Upper lobe of left lung (tissue), 6 donors: ENCODE data around the gene SORCS3. TPM values are rescaled to one million over a fixed set of nuclear protein-coding genes. Genes with fewer than 3 reads are reported as not detected.

Source experiments
- ATAC-seq, 2 donors: fragments of 200-7000 bp; cut with Tn5 transposase; one replicate each; pipeline ENCODE4 v1.9.1; 2022; ENCODE audit warnings: mild to moderate bottlenecking in 2 of 2, moderate library complexity in 2 of 2; ENCODE audit not compliant: low FRiP score in 2 of 2
- DNase-seq, 2 donors: peaks; one replicate each; pipeline ENCODE4 v3.0.0-alpha.2; 2019 to 2020
- H3K27ac ChIP-seq, 4 donors: fragments of 200-600 bp; sonication (generic); one replicate each; pipeline ENCODE4 v1.5.1; 2016 to 2019
- H3K27me3 ChIP-seq, 4 donors: fragments of 200-600 bp; sonication (generic); one replicate each; pipeline ENCODE4 v1.5.1; 2017 to 2019
- H3K36me3 ChIP-seq, 4 donors: fragments of 200-600 bp; sonication (generic); one replicate each; pipeline ENCODE4 v1.5.1; 2016 to 2019
- H3K4me1 ChIP-seq, 4 donors: fragments of 200-600 bp; sonication (generic); one replicate each; pipeline ENCODE4 v1.5.1; 2018 to 2019
- H3K4me3 ChIP-seq, 4 donors: fragments of 200-600 bp; sonication (generic); one replicate each; pipeline ENCODE4 v1.5.1; 2017 to 2019; ENCODE audit warnings: mild to moderate bottlenecking in 2 of 4, moderate library complexity in 1 of 4
- H3K9me3 ChIP-seq, 4 donors: fragments of 200-600 bp; sonication (generic); one replicate each; pipeline ENCODE4 v1.5.1; 2018 to 2019
- EP300 ChIP-seq, 4 donors: sonication (generic); formaldehyde crosslinking; IDR thresholded peaks; one replicate each; pipeline ENCODE4 v1.5.1; 2017; ENCODE audit warnings: antibody characterized with exemption in 4 of 4, control low read depth in 2 of 4
- POLR2A ChIP-seq, 4 donors: fragments of 450-650 bp; IDR thresholded peaks; one replicate each; pipeline ENCODE4 v1.5.1; 2016 to 2017; ENCODE audit warnings: antibody characterized with exemption in 4 of 4, mild to moderate bottlenecking in 2 of 4
- POLR2AphosphoS5 ChIP-seq, 2 donors: sonication (generic); formaldehyde crosslinking; IDR thresholded peaks; one replicate each; pipeline ENCODE4 v1.5.1; 2017; ENCODE audit warnings: antibody characterized with exemption in 2 of 2
- WGBS, 2 donors: methylation state at CpG; one replicate each; pipeline ENCODE4 v1.1.5; 2017 to 2018; 5-methylcytosine and 5-hydroxymethylcytosine counted together
- total RNA-seq, 6 donors: library from RNA; depleted of rRNA in 4 of 6; stranded (reverse); fragments of >200 nt in 4 of 6; gene quantifications; one replicate each; pipeline versions ENCODE4 v1.1.0 to v1.2.1, GENCODE V29; 2016 to 2021
- TF ChIP-seq, protein P1 (sequence below), 6 experiments: fragments of 450-650 bp in 4 of 6; fragments of 200-600 bp in 2 of 6; sonication (generic) in 2 of 6; IDR thresholded peaks; one replicate each; pipeline ENCODE4 v1.5.1; 2016 to 2019; ENCODE audit warnings: antibody characterized with exemption in 6 of 6
- donor health status: DM: no; HTN: no; CAD: no; lungs with moderate emphysema.
- donor health status: DM: no; HTN: yes; CAD: no; lungs with severe emphysema.

SORCS3 gene
- total RNA-seq, 6 donors from 2014 or later = not detected

DNA sequence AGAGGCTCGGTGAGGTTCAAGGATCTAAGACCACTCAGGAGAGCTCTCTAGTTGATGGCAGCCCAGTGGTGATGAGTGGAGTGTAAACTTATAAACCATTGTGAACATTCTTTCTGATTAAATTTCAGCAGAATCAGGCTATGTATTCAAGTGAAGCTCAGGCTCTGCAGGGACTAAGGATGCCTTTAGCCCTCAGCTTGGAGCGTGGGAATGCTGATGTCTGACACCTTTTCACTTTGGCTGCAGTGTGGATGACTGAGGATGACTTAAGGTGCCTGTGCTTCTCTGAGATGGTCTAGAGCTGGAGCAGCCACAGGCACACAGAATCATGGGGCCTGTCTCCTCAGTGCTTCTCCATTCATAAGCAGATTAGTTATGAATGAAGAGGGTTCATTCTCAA is 150.4 kb downstream of the SORCS3 start:
- WGBS, 2 donors = 49 to 75% methylated on average over 2 of the region's 2 CpGs
- Histone ChIP-seq H3K9me3 (no peaks in the 10 kb centered on the region), H3K27ac (no peak overlapping the region), H3K4me3 (no peak overlapping the region), H3K4me1 (no peaks in the 10 kb centered on the region), H3K36me3 (no peaks in the 10 kb centered on the region), H3K27me3 (no peaks in the 10 kb centered on the region)
- DNase-seq = no peak
- TF ChIP-seq POLR2AphosphoS5 (IDR thresholded peaks at IDR 0.05) (no peak), EP300 (IDR thresholded peaks at IDR 0.05) (no peak), POLR2A (IDR thresholded peaks at IDR 0.05) (no peak)
- TF ChIP-seq, protein P1, sequence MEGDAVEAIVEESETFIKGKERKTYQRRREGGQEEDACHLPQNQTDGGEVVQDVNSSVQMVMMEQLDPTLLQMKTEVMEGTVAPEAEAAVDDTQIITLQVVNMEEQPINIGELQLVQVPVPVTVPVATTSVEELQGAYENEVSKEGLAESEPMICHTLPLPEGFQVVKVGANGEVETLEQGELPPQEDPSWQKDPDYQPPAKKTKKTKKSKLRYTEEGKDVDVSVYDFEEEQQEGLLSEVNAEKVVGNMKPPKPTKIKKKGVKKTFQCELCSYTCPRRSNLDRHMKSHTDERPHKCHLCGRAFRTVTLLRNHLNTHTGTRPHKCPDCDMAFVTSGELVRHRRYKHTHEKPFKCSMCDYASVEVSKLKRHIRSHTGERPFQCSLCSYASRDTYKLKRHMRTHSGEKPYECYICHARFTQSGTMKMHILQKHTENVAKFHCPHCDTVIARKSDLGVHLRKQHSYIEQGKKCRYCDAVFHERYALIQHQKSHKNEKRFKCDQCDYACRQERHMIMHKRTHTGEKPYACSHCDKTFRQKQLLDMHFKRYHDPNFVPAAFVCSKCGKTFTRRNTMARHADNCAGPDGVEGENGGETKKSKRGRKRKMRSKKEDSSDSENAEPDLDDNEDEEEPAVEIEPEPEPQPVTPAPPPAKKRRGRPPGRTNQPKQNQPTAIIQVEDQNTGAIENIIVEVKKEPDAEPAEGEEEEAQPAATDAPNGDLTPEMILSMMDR (IDR thresholded peaks at IDR 0.05) = no peak
- no peak for ATAC-seq

DNA sequence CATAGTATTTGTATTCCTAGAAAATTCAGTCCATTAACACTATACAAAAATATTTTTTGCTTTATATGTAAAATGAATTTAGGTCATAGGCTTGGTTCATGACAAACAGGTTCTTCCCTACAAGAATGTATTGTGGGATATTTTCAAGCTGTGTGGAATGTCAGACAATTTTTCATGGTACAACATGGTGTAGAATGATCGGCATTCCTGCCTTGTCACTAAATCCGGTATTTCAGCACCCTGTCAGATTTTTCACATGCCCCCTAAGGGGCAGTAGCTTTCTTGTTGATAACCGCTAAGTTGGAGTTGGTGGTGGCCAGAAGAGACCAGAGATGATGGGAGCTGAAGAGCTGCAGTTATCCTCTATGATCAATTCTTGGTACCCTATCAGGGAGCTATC is 154.3 kb downstream of the SORCS3 start:
- Histone ChIP-seq H3K4me1 (no peaks in the 10 kb centered on the region), H3K36me3 (no peaks in the 10 kb centered on the region), H3K4me3 (no peak overlapping the region), H3K27me3 (no peaks in the 10 kb centered on the region), H3K27ac (no peak overlapping the region), H3K9me3 (no peaks in the 10 kb centered on the region)
- DNase-seq (no peak), ATAC-seq (no peak)
- TF ChIP-seq, protein P1 (IDR thresholded peaks at IDR 0.05) = no peak
- TF ChIP-seq EP300 (IDR thresholded peaks at IDR 0.05) = no peak
- no peak for TF ChIP-seq POLR2A (IDR thresholded peaks at IDR 0.05)
- no peak for TF ChIP-seq POLR2AphosphoS5 (IDR thresholded peaks at IDR 0.05)
- 80 to 84% methylated on average over 3 of the region's 3 CpGs for WGBS, 2 donors

DNA sequence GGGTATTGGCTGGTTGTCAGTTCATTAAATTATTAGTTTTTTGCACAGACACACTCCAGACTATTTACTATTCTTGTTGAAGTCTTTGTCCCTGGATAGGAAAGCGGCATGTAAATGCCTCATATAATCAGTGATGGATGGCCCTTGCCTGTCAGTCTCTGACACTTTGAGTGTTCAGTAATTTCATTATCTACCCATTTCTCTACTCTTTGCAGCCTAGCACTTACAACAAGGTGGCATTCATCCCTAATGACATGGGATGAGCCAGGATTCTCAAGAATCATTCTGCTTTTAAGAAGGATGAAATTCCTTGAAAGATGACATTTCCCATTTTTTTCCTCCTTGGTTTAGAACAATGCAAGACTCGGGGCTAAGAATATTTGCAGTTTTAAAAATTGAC is 155.7 kb downstream of the SORCS3 start:
- no peak overlapping the region for H3K27ac ChIP-seq
- ATAC-seq = no peak
- no peaks in the 10 kb centered on the region for H3K36me3 ChIP-seq
- H3K4me3 ChIP-seq = no peak overlapping the region
- TF ChIP-seq POLR2AphosphoS5 (IDR thresholded peaks at IDR 0.05) = no peak
- no peaks in the 10 kb centered on the region for H3K27me3 ChIP-seq
- WGBS, 2 donors = 53 to 64% methylated on average over 2 of the region's 2 CpGs
- H3K4me1 ChIP-seq = no peaks in the 10 kb centered on the region
- H3K9me3 ChIP-seq = no peaks in the 10 kb centered on the region
- DNase-seq = no peak

DNA sequence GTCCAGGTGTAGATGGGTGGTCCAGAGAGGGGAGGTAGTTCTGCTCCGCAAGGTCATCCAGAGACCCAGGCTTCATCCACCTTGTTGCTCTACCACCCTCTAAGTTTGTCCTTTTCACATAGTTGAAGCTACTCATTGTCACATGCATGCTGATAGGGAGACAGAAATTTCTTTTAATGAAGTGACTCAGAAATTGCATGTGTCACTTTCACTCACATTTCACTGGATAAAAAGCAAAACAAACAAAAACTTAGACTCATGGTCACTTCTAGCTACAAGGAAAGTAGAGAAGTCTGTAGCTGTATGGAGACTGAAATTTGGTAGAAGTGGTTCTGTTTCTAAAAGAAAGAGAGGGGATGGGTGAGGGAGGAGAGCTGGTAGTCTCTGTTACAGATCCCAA is 161.9 kb downstream of the SORCS3 start:
- no peak overlapping the region for H3K27ac ChIP-seq
- ATAC-seq = no peak
- WGBS, 2 donors = 90% methylated on average over 1 of the region's 1 CpG

DNA sequence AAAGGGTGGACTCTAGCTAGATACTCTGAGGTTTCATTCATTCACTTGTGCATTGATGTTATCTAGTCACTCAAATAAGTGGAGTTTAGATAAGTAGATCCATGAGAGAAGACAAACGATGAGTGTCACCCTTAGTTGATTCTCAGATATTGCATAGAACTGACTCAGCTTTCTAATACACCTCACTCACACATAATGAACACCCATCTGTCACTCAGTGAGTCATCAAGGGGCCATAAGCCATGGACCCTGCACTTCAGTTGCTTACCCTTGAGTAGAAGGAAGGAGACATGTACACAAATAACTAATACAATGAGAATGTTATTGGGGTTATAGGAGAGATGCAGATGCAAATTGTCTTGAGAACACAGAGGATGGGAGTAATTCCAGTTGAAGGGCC is 163.8 kb downstream of the SORCS3 start:
- ATAC-seq = no peak
- no peaks in the 10 kb centered on the region for H3K27me3 ChIP-seq
- H3K36me3 ChIP-seq = no peaks in the 10 kb centered on the region
- no peak overlapping the region for H3K27ac ChIP-seq
- TF ChIP-seq POLR2A (IDR thresholded peaks at IDR 0.05) (no peak), POLR2AphosphoS5 (IDR thresholded peaks at IDR 0.05) (no peak), EP300 (IDR thresholded peaks at IDR 0.05) (no peak)
- TF ChIP-seq, protein P1 (IDR thresholded peaks at IDR 0.05) = no peak
- 76 to 93% methylated on average over 1 of the region's 1 CpG for WGBS, 2 donors
- no peaks in the 10 kb centered on the region for H3K4me1 ChIP-seq
- no peak for DNase-seq
- no peak overlapping the region for H3K4me3 ChIP-seq
- no peaks in the 10 kb centered on the region for H3K9me3 ChIP-seq

More for the DNA sequence above, 161.9 kb downstream of the SORCS3 start:
- no peak for DNase-seq
- TF ChIP-seq EP300 (IDR thresholded peaks at IDR 0.05) (no peak), POLR2A (IDR thresholded peaks at IDR 0.05) (no peak), POLR2AphosphoS5 (IDR thresholded peaks at IDR 0.05) (no peak)
- TF ChIP-seq, protein P1 (IDR thresholded peaks at IDR 0.05) = no peak
- Histone ChIP-seq H3K4me1 (no peaks in the 10 kb centered on the region), H3K9me3 (no peaks in the 10 kb centered on the region), H3K36me3 (no peaks in the 10 kb centered on the region), H3K4me3 (no peak overlapping the region), H3K27me3 (no peaks in the 10 kb centered on the region)
